ENCODE results near the gene SYT3.

Gene SYT3

GRCh38 chr19:50662651-50663481, 23.2 kb upstream of the SYT3 start:
- in situ Hi-C loops (cut with MboI; ENCODE audit: low sequenced_read_pairs) = no loop called here

DNA sequence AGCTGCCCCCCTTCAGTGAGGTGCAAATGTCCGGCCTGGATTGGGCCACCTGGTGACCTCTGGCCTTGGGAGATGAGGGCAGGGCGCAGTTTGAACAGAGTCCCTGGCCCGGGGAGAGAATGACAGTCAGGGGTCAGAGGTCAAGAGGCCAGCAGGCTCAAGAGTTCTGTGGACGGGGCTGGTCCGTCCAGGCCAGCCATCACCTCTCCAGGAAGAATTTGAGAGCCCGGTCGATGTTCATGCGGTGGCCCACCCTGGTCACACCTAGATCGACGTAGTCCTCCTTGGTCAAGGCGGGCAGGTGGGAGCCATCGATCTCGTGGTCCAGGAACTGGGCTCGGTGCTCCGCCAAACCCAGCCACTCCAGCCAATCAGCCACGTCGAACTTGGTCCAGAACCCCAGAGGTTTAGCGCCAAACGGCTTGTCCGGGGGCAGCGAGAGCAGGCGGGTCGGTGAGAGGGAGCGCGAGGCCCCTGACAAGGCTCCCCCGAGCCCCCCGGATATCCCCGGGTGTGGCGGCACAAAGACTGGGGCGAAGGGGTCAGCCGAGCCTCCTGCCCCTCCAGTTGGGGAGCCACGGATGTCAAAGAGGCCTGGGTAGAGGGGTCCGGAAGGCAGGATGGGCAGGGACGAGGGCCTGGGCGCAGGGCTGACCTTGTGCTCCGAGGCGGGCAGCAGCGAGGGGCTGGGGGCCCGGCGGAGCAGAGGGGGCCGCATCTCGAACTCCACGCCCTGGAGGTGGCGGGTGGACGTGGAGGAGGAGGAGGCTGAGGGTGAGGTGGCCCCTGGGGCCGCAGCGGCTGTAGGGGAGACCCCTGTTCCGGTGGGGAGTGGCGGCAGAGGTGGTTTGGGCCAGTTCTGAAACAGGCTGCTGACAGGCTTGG, 22.3 kb upstream of the SYT3 start:
- in situ Hi-C loops (cut with MboI; ENCODE audit: low sequenced_read_pairs) = no loop called here

DNA sequence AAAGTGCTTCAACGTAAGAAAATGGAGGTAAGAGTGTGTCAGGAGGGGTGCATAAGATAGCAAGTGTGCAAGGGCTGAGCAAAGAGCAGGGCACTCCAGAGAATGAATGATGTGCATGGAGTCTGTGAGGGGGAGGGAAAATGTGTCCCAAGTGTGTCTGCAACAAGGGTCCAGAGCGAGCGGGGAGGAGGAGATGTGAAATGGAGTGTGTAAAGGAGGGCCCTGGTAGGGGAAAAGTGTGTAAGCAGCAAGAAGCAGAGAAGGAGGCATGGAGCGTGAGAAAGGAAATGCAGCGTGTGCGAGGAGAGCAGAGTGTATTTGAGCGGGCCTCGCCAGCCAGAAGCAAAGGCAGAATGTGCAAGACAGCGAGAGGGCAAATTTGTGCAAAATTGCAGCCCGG, 21.3 kb upstream of the SYT3 start:
- in situ Hi-C loops (cut with MboI; ENCODE audit: low sequenced_read_pairs) = no loop called here

- in situ Hi-C loops (cut with MboI; ENCODE audit: low sequenced_read_pairs) = no loop called here
These were observed 20.3 kb upstream of the SYT3 start for GRCh38 chr19:50660088-50660366.

DNA sequence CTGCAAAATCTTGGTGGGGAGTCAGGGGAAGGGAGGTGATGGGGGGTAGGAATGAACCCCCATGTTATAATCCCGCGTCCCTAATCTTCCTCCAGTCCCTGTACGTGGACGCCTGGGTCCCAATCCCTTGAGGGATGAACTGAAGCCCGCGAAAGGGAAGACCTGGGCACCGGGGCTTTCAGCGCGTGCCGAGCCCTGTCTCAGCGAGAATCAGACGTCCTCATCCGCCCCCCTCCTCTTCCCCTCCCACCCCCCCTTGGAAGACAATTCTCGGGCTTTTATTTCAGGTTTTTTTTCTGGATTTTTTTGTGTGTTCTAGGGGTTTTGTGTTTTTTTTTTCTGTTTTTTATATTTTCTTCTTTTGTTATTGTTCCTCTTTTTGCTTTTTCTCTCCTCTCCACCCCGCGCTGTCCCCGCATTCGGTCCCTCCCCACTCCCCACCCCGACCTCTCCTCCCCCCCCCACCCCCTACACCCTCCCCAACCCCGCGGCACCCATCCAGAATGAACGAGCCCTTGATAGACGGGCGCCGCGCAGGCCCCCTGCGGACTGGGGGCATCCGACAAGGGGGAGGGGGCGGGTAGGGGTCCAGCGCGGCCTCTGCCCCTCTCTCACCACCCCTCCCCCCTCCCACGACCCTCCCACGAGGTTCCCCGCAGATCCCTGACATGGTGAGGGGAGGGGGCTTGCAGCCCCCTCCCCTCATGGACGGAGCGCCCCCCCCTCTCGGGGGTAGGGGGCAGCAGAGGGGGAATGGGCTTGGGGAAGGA, 19.8 kb upstream of the SYT3 start:
- in situ Hi-C loops (cut with MboI; ENCODE audit: low sequenced_read_pairs) = no loop called here

- in situ Hi-C loops (cut with MboI; ENCODE audit: low sequenced_read_pairs) = no loop called here
These were observed 19.0 kb upstream of the SYT3 start for GRCh38 chr19:50658441-50659317.

- in situ Hi-C loops (cut with MboI; ENCODE audit: low sequenced_read_pairs) = no loop called here
These were observed 18.2 kb upstream of the SYT3 start for GRCh38 chr19:50657712-50658440.

- in situ Hi-C loops (cut with MboI; ENCODE audit: low sequenced_read_pairs) = no loop called here
These were observed 17.6 kb upstream of the SYT3 start for GRCh38 chr19:50657222-50657669.

DNA sequence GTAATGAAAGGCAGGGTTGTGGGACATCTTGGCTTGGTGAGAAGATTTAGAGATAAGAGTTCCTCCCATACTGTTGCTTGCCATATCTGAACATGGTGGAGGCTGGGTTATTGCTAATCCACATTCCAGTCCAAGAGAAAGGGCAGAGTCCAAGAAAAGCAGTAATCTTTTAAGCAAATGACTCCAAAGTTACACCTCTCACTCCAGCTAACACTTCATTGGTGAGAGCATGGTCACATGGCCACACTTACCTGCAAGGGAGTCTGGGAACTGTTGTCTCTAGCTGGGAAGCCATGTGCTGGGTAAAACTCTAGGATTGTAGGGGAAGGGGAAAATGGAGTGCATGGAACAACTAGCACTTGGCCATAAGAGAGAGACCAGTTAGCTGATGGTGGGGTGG, 15.2 kb upstream of the SYT3 start:
- in situ Hi-C loops (cut with MboI; ENCODE audit: low sequenced_read_pairs) = no loop called here

GRCh38 chr19:50652722-50653121, 13.0 kb upstream of the SYT3 start:
- in situ Hi-C loops (cut with MboI; ENCODE audit: low sequenced_read_pairs) = no loop called here

- in situ Hi-C loops (cut with MboI; ENCODE audit: low sequenced_read_pairs) = no loop called here
These were observed 11.5 kb upstream of the SYT3 start for GRCh38 chr19:50651174-50651573.

DNA sequence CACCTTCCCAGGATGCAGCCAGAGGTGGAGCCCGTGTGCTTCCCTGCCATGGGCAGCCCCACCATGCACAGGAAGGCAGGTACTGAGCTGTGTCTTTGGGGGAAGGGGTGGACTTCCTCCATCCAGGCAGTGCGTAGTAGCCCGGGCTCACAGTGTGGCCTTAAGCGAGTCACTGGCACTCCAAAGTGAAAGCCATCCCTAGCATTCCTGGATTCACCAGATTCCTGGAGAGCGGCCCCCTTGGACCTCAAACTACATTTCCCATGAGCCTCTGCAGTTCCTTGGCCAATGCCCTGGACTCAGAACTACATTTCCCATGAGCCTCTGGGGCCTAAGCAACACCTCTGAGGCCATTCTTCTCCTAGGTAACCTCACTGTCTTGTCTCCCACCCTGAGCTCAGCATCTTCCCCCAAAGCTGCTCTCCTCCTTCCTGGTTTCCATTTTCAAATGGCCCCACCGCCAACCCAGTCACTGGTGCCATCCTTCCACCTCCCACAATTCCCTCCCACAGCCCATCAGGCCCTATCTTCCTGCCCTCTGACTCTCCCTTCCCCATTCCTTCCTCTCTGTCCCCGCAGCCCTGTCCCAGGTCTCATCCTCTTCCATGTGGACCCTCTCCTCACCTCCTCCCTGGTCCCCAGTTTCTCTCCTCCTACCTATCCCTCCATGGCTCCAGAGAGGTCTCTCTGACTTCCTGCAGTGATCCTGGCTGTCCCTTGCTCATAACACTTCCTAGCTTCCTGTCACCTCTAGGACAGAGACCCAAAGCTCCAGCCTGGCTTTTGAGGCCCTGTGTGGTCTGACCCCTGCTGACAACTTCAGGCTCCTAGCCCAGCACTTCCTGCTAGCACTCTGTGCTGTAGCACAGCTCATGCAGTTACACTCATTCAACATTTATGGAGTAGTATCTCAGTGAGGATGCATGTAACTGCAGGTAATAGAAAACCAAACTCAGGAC, 10.0 kb upstream of the SYT3 start, which contains the start of gene C19orf81:
Gene C19orf81, plus strand, starts transcription at position 13 of the 959 bp plus-strand sequence. Its CDS starts 0 bp downstream, at position 13.
- in situ Hi-C loops (cut with MboI; ENCODE audit: low sequenced_read_pairs) = no loop called here

DNA sequence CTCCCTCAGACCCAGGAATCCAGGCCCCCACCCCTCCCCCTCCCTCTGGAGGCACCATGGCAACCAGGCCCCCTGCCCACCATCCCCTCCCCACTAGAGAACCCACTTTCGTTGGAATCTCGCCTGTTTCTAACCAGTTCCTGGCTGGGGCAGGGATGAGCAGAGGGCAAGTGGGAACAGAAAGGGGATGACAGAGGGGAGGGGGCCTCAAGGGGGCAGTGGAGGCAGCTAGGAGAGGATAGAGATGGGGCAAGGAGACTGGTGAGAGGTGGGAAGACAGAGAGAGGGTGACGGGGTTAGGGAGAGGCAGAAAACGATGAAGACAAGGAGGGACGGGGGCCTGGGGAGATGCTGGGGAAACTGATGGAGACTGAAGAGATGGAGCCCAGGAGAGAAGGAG, 9.0 kb upstream of the SYT3 start:
- in situ Hi-C loops (cut with MboI; ENCODE audit: low sequenced_read_pairs) = no loop called here

DNA sequence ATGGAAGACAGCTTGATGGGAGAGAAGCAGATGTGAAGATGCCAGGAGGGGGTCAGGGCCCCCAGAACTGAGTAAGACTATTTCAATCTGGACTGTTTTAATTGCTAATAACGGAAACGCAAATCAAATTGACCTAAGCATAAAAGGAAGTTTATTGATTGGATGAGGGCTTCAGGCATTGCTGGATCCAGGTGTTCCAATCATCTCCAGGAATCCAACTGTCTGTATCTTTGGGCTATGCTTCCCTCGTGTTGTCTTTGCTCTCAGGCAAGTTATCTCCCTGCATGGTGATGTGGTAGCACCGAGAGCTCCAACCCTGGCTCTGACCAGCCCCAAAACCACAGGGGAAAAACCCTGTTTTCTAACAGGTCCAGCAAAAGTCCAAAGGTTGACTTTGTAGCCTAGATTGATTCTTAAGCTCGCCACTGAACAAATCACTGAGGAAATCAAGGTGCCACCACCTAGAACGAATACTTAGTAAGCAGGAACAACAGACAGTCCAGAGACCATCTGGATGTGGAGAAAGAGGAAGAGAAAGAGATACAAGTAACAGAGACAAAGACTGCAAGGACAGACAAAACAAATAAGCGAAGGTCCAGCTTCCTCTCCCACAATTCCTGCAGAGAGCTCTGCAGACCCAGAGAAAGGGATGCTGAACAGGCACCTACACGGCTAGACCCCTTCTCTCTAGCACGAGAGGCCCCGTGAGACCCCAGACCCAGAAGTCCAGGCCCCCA, 8.4 kb upstream of the SYT3 start:
- in situ Hi-C loops (cut with MboI; ENCODE audit: low sequenced_read_pairs) = no loop called here

GRCh38 chr19:50646074-50646807, 6.6 kb upstream of the SYT3 start:
- in situ Hi-C loops (cut with MboI; ENCODE audit: low sequenced_read_pairs) = no loop called here

DNA sequence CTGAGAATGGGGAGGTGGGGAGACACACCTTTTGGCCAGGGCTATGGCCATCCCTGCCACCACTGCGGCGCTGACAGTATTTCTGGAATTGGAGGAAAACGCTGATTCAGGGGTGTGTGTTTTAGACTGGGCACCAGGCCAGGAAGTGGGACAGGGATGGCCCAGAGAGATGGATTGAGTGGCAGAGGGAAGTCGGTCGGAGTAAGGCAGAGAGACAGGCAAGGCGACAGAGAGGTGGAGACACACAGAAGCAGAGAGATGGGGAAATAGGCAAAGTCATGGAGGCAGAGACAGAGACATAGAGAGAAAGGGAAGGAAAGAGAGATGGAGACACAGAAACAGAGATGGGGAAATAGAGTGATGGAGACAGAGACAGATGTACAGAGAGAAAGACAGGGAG, 5.4 kb upstream of the SYT3 start:
- in situ Hi-C loops (cut with MboI; ENCODE audit: low sequenced_read_pairs) = no loop called here

GRCh38 chr19:50644315-50644915, 4.7 kb upstream of the SYT3 start:
- in situ Hi-C loops (cut with MboI; ENCODE audit: low sequenced_read_pairs) = no loop called here

All from HL-60/S4 (cell line).